Measurements from ENCODE around the gene ZFYVE9.
"Not testable (repeated sequence)": the region's sequence is repeated elsewhere in the genome, so short reads cannot be mapped to it uniquely, and the experiment has no call there.

The ZFYVE9 gene

GRCh38 chr1:52152572-52152971 is 10.7 kb downstream of the ZFYVE9 start:
- no peak for DNase-seq

DNA sequence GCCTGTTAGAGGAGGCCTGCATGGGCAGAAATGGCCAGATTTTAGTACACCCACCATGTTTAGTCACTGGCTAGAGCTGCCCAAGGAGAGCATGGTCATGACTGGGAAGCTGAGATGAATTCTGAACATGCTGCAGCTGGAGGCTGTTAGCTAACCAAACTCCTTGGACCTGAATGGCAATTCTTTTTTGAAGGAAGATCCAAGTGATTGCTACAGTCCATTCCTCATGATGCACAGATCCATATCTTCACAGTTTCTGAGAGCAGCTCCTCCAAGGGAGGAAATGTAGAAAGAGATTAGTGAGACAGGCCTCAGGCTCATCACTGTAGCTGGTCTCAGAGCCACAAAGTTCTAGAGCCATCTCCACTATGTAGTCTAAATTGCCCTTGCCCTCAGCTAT is 11.1 kb downstream of the ZFYVE9 start:
- DNase-seq, result no peak

GRCh38 chr1:52153898-52154297 is 12.0 kb downstream of the ZFYVE9 start:
- DNase-seq, result no peak

DNA sequence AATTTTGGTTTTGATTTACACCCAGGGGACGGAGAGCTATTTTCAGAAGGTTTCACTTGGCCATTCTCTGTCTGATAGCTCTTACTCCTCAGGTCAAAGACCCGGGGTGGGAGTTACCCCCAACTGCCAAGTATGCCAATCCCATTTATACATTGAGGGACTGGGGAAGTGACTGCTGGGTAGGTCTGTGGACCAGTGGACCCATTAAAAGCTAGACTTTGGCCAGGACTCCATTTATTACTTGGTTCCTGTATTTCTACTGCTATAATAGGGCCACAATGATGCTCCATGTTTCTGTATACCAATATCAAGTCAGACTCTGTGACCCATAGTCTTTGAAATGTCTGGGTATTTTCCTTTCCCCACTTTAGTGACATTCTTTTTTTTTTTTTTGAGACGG is 14.6 kb downstream of the ZFYVE9 start:
- DNase-seq, result no peak

- DNase-seq, result no peak
These were observed 15.7 kb downstream of the ZFYVE9 start for GRCh38 chr1:52157582-52157981.

DNA sequence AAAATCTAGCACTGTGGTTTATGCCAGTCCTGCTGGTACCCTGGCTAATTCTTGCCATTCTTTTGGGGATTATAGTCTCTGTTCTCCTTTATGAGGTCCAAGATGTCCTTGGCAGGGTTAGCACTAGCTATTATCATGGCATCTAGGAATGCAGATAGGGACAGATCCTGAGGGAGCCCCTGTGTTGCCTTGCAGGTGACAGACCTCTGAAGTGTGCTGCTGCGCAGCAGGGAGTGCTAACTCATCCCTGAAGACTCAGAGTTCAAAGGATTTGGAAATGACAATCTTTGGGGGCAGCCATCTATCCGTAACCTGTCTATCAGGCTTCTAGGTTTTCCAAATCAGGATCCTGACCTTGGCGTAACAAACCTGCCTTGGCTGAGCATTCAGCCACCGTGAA is 16.3 kb downstream of the ZFYVE9 start:
- no peak for DNase-seq

DNA sequence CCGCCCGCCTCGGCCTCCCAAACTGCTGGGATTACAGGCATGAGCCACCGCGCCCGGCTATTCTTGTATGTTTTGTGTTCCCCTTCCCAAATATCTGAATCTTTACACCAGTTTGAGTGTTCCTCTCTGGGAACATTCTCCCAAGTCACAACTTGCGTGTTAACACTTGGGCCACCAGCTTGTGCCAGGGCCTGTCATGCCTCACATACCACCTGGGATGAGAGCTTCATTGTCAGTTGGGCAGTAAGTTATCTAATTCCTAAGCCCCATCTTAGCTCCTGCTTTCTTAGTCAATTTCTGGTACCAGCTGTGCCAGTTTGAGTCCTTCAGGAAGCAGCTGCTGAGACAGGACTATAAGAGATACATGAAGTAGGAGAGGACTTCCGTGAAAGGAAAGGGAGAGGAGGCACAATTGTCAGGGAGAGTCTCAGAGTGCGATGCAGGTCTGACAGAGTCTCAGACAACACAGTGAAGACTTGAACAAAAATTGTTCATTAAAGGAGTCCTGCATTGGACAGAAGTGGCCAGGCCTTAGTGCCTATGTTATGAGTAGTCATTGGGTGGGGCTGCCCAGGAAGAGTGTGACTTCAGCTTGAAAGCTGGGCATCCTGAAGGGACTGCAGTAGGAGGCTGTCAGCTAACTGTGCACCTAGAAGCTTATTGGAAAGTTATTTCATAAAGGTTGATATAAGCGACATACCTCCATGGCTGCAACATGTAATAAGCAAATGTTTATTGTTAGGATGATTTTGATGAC is 17.3 kb downstream of the ZFYVE9 start:
- peak; percentile 35 for DNase-seq

DNA sequence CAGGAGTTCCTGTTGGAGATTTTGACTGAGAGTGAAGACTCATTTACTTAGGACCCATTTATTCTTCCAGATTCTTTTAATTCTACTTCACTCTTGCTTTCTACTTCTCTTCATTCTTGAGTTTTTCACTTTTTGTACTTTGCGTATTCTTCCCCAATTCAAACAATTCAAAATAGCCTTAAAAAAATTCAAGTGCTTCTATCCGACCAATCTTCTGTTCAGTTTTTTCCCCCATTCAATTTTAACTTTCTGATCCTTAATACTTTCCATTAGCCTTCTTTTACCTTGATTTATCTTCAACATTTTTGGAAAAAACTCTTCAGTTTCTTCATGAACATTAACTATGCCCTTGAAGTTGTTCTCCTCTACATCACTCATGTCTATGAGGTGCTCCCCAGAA is 21.1 kb downstream of the ZFYVE9 start:
- no peak for DNase-seq

DNA sequence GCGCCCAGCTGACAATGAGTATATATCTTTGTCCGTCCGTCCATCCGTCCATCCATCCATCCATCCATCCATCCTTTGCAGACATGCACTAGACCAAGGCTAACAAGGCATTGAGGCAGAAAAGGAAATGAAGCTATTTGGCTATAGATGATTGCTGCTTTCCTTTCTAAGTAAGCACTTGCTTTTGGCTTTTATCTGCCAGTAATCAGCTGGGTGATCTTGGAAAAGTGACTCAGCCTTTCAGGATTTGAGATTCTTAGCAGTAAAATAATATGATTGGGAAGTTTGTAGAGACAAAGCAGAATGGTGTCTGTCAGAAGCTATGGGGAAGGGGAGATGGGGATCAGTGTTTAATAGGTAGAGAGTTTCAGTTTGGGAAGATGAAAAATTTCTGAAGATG is 22.7 kb downstream of the ZFYVE9 start:
- DNase-seq, result no peak

DNA sequence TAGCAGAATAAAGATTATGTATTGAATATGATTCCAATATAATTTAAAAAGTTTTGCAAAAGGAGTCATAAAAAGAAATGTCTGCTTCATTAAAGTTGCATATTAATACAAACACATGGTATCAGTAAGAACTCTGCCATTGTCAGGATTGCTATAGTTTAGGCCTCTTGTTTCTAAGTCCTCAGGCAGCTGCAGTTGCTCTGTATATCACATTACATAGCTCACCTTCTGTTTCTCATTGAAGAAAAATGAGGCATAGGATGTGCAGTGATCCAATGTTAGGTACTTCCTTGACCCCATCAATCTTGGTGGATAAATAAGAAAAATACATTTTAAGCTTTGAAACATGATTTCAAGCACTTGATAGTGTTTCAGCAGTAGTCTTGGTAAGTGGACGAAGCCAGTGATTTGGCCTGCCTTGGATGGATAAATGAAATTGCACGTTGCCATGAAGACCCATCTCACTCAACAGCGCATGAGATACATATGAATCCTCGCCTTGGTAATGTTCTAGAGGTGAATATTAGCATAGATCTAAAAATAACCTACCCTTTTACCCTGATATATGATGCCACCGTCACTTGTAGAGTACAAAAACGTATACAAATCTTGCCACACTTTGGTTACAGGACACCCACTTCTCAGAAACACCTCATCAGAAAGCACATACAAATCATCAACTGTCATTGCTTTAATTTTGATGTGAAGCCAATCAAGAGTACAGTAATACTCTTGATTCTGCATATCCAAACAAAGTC is 25.3 kb downstream of the ZFYVE9 start:
- no peak for DNase-seq

DNA sequence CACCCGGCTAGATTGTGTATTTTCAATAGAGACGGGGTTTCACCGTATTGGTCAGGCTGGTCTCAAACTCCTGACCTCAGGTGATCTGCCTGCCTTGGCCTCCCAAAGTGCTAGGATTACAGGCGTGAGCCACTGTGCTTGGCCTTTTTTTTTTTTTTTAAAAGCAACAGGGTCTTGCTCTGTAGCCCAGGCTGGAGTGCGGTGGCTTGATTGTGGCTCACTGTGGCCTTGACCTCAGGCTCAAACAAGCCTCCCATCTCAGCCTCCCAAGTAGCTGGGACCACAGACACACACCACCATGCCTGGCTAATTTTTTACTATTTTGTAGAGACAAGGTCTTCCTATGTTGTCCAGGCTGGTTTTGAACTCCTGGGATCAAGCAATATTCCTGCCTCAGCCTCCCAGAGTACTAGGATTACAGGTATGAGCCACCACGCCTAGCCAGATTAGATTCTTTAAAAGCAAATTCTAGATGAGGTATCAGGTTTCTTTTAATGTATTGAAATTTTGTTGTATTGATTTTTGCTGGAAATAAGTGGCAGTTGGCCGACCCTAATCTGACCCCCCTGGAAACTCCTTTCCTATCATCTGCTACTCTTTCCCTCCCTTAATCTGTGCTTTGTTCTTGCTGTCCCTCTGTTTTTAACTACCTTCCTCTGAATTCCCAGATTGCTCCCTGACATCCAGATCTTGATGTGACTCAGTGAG is 26.6 kb downstream of the ZFYVE9 start:
- no peak for DNase-seq

GRCh38 chr1:52171149-52171548 is 29.3 kb downstream of the ZFYVE9 start:
- DNase-seq, result not testable (repeated sequence)

- DNase-seq, result no peak
These were observed 37.2 kb downstream of the ZFYVE9 start for GRCh38 chr1:52179073-52179472.

DNA sequence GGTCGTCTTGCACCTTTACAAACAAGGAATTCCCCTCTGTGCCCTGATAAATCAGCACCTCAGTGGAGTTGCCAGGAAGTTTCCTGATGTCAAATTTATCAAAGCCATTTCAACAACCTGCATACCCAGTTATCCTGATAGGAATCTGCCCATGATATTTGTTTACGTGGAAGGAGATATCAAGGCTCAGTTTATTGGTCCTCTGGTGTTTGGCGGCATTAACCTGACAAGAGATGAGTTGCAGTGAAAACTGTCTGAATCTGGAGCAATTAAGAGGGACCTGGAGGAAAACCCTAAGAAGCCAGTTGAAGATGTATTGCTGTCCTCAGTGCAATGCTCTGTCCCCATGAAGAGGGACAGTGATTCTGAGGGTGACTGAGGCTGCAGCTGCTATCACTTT is 38.3 kb downstream of the ZFYVE9 start:
- DNase-seq, result no peak

DNA sequence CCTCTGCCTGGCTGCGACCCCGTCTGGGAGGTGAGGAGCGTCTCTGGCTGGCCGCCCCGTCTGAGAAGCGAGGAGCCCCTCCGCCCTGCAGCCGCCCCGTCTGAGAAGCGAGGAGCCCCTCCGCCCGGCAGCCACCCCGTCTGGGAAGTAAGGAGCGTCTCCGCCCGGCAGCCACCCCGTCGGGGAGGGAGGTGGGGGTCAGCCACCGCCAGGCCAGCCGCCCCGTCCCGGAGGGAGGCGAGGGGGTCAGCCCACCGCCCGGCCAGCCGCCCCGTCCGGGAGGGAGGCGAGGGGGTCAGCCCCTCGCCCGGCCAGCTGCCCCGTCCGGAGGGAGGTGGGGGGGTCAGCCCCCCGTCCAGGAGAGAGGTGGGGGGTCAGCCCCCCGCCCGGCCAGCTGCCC is 39.9 kb downstream of the ZFYVE9 start:
- not testable (repeated sequence) for DNase-seq

DNA sequence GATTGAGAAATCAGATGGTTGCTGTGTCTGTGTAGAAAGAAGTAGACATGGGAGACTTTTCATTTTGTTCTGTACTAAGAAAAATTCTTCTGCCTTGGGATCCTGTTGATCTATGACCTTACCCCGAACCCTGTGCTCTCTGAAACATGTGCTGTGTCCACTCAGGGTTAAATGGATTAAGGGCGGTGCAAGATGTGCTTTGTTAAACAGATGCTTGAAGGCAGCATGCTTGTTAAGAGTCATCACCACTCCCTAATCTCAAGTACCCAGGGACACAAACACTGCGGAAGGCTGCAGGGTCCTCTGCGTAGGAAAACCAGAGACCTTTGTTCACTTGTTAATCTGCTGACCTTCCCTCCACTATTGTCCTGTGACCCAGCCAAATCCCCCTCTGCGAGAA is 40.4 kb downstream of the ZFYVE9 start:
- not testable (repeated sequence) for DNase-seq

- no peak for DNase-seq
These were observed 41.0 kb downstream of the ZFYVE9 start for GRCh38 chr1:52182874-52183400.

- DNase-seq, result peak; percentile 17
These were observed 44.6 kb downstream of the ZFYVE9 start for GRCh38 chr1:52186449-52186848.

- DNase-seq, result no peak
These were observed 48.1 kb downstream of the ZFYVE9 start for GRCh38 chr1:52189898-52190480.

DNA sequence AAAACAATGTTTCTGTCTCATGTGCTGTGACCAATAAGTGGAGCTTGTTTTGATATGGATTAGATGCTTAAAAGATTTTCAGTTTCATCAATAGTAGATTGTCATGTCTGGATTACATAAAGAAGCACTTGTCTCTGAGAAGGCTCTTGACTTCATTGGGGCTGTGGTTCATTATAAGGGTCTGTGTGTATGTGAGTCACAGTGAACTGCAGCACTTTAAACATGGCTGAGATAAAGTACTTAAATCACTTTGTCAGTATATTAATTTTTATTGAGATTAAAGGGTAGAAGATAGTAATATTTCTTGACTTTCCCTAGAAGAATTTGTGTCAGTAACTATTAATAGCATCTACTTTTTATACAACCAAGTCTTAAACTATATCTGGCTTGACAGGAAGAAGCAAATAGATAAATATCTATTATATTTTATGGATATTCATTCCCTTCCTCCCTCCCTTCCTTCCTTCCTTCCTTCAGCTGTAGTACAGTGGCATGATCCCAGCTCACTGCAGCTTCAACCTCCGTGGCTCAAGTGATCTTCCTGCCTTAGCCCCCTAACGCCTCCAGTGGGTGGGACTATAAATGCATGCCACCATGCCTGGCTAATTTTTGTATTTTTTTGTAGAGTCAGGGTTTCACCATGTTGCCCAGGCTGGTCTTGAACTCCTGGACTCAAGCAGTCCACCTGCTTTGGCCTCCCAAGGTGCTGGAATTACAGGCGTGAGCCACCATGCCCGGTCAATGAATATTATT is 48.8 kb downstream of the ZFYVE9 start:
- DNase-seq, result no peak

DNA sequence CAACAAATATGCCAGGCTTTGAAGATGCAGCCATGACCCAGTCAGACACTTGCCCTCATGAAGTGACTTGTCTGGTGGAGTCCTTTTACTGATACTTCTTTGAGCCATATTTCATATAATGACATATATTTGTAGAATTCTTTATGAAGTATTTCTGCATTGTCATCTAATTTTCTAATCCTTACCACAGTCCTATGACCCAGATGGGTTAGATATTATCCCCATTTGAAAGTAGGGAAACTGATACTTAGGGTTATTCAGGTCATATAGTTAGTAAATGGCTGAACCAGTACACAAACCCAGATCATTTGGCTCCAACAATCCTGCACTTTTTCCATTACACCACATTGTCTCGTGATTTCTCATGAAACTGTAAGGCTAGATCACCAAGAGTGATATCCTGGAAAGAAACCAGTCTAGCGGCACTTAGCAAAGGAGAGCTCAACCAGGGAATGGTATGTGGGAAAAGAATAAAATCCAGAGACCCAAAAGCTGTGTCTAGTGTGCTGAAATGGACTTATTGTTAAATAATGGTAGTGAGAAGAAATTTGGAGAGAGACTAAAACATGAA is 49.6 kb downstream of the ZFYVE9 start:
- DNase-seq, result no peak

DNA sequence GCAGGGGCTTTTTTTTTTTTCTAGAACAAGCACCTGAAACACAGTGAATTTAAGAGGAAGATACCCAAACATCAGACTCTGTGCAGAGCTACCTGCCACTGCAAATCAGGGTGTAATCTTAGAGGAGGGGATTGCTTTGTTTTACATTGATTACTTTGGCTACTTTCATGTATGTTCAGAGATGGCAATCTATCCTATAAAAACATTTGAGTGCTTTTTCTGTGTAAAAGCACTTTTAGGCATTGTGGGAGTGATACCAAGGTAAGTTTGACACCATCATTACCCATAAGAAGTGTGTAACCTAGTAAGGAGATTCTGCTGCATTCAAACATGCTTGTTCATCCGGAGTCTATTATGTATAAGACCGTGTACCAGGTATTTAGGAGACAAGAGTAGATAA is 50.1 kb downstream of the ZFYVE9 start:
- no peak for DNase-seq

Data from fibroblast of skin of scalp (primary cell).